GM18868 (cell line): Measurements from ENCODE around the gene MCCD1.
"Not testable (repeated sequence)": the region's sequence is repeated elsewhere in the genome, so short reads cannot be mapped to it uniquely, and the experiment has no call there.

Source experiments
- ATAC-seq: cut with Tn5 transposase; IDR thresholded peaks from one replicate; pipeline ENCODE4 v1.9.1; 2021; ENCODE audit warnings: mild to moderate bottlenecking, moderate library complexity; ENCODE audit not compliant: unreplicated experiment

Gene MCCD1

GRCh38 chr6:31528821-31529328 is at the start of gene MCCD1:
Gene MCCD1, plus strand, starts transcription at chr6:31528962. Its CDS starts 53 bp downstream, at chr6:31529015.
- no peak for ATAC-seq

GRCh38 chr6:31479151-31479932 is 49.4 kb upstream of the MCCD1 start:
- no peak for ATAC-seq

- no peak for ATAC-seq
These were observed 48.7 kb upstream of the MCCD1 start for GRCh38 chr6:31479933-31480535.

- no peak for ATAC-seq
These were observed 48.2 kb upstream of the MCCD1 start for GRCh38 chr6:31480574-31480973.

GRCh38 chr6:31483392-31483791 is 45.4 kb upstream of the MCCD1 start:
- no peak for ATAC-seq

- no peak for ATAC-seq
These were observed 43.7 kb upstream of the MCCD1 start for GRCh38 chr6:31485055-31485454.

GRCh38 chr6:31486065-31486837 is 42.5 kb upstream of the MCCD1 start:
- not testable (repeated sequence) for ATAC-seq

- ATAC-seq: not testable (repeated sequence)
These were observed 41.1 kb upstream of the MCCD1 start for GRCh38 chr6:31487674-31488073.

- no peak for ATAC-seq
These were observed 39.7 kb upstream of the MCCD1 start for GRCh38 chr6:31489086-31489485.

- ATAC-seq: no peak
These were observed 38.5 kb upstream of the MCCD1 start for GRCh38 chr6:31490115-31490873.

GRCh38 chr6:31493550-31493874 is 35.2 kb upstream of the MCCD1 start:
- not testable (repeated sequence) for ATAC-seq

- peak; percentile 42 for ATAC-seq
These were observed 34.7 kb upstream of the MCCD1 start for GRCh38 chr6:31493875-31494694.

- no peak for ATAC-seq
These were observed 33.2 kb upstream of the MCCD1 start for GRCh38 chr6:31495580-31495979.

- not testable (repeated sequence) for ATAC-seq
These were observed 31.9 kb upstream of the MCCD1 start for GRCh38 chr6:31496826-31497225.

GRCh38 chr6:31497531-31498476 is 31.0 kb upstream of the MCCD1 start, which contains the start of gene MICB:
Gene MICB, plus strand, starts transcription at chr6:31498145. Its CDS starts 49 bp downstream, at chr6:31498194.
- peak; percentile 55 for ATAC-seq

GRCh38 chr6:31498748-31499147 is 30.0 kb upstream of the MCCD1 start:
- no peak for ATAC-seq

GRCh38 chr6:31499648-31500047 is 29.1 kb upstream of the MCCD1 start:
- not testable (repeated sequence) for ATAC-seq

- no peak for ATAC-seq
These were observed 26.2 kb upstream of the MCCD1 start for GRCh38 chr6:31502586-31502985.

GRCh38 chr6:31509036-31509435 is 19.7 kb upstream of the MCCD1 start:
- ATAC-seq: not testable (repeated sequence)
